ENCODE data around the gene FCRL2. TPM values are rescaled to one million over a fixed set of nuclear protein-coding genes. Genes with fewer than 3 reads are reported as not detected.

FCRL2 gene
- total RNA-seq, 1 donor from 2014 or later, result not detected

GRCh38 chr1:157696966-157697628 is 79.8 kb downstream of the FCRL2 start:
- Mint-ChIP-seq H3K4me3 (ENCODE audit: unreplicated experiment) (no peak overlapping the region), H3K36me3 (ENCODE audit: unreplicated experiment) (peaks cover 4% of the 10 kb centered on the region), H3K27ac (ENCODE audit: unreplicated experiment) (no peak overlapping the region), H3K4me1 (ENCODE audit: low read depth, unreplicated experiment) (no peaks in the 10 kb centered on the region), H3K9me3 (ENCODE audit: unreplicated experiment) (no peaks in the 10 kb centered on the region), H3K27me3 (ENCODE audit: unreplicated experiment) (peaks cover 2% of the 10 kb centered on the region)
- TF ChIP-seq CTCF (IDR thresholded peaks at IDR 0.05; ENCODE audit: partially characterized antibody, unreplicated experiment), result no peak
- no peak for DNase-seq

Other genes with a start within 250 kb of the FCRL2 start
- gene FCRL5, start 224.6 kb downstream of the FCRL2 start, total RNA-seq (ENCODE audit: unreplicated experiment), result not detected
- gene FCRL4, start 179.0 kb downstream of the FCRL2 start, total RNA-seq (ENCODE audit: unreplicated experiment), result not detected
- gene FCRL3, start 76.4 kb downstream of the FCRL2 start, total RNA-seq (ENCODE audit: unreplicated experiment), result not detected
- gene FCRL1, start 43.0 kb upstream of the FCRL2 start, total RNA-seq (ENCODE audit: unreplicated experiment), result not detected
- gene CD5L, start 64.7 kb upstream of the FCRL2 start, total RNA-seq (ENCODE audit: unreplicated experiment), result not detected
- 8.1 TPM for gene KIRREL1, start 216.5 kb upstream of the FCRL2 start, total RNA-seq (ENCODE audit: unreplicated experiment)

All from glutamatergic neuron (in vitro differentiated cells).